ENCODE data around the gene PI4K2B.
"Not testable (repeated sequence)": the region's sequence is repeated elsewhere in the genome, so short reads cannot be mapped to it uniquely, and the experiment has no call there.

Gene PI4K2B

DNA sequence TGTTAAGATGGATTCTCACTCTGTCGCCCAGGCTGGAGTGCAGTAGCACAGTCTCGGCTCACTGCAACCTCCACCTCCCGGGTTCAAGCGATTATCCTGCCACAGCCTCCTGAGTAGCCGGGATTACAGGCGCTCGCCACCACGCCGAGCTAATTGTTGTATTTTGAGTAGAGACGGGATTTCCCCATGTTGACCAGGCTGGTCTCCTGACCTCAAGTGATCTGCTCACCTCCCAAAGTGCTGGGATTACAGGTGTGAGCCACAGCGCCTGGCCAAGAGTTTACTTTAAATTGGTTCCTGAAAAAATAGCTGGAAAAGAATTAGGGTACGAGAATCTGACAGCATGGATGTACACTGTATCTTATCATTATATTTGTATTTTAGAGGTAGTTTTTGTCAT lies 20.0 kb downstream of the PI4K2B start:
- H3K9me3 ChIP-seq (ENCODE audit: control insufficient read depth, insufficient read depth, low read length); H3K9ac ChIP-seq (ENCODE audit: low read depth, low read length); H3K4me1 ChIP-seq (ENCODE audit: insufficient read depth, low read length); H3K36me3 ChIP-seq (ENCODE audit: insufficient read depth, low read length): not testable (repeated sequence)

DNA sequence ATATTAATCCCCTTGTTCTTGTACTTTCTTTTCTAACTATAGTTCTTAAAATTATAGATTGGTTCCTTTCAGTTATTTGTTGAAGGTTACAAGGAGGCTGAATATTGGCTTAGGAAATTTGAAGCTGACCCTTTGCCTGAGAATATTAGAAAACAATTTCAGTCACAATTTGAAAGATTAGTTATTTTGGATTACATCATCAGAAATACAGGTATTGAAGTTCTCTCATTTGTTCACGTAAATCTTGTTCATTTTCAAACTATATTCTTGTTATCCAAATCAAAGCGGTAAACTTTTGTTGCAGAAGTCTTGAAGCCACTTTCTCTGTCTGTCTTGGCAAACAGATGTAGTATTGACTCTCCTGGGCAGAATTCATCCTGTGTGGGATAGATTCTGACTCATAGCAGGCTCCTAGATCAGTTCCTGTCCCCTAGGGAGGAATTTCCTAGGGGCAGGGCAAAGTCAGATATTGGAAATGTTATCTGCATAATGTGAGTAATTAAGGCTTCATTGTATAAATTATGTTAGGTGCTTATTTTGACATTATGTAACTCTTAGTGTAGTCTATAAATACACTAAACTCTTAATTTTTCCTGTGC lies 25.2 kb downstream of the PI4K2B start:
- no peaks in the 10 kb centered on the region for H3K9me3 ChIP-seq (ENCODE audit: control insufficient read depth, insufficient read depth, low read length)
- no peaks in the 10 kb centered on the region for H3K4me1 ChIP-seq (ENCODE audit: insufficient read depth, low read length)
- no peaks in the 10 kb centered on the region for H3K36me3 ChIP-seq (ENCODE audit: insufficient read depth, low read length)
- no peak overlapping the region for H3K9ac ChIP-seq (ENCODE audit: low read depth, low read length)

DNA sequence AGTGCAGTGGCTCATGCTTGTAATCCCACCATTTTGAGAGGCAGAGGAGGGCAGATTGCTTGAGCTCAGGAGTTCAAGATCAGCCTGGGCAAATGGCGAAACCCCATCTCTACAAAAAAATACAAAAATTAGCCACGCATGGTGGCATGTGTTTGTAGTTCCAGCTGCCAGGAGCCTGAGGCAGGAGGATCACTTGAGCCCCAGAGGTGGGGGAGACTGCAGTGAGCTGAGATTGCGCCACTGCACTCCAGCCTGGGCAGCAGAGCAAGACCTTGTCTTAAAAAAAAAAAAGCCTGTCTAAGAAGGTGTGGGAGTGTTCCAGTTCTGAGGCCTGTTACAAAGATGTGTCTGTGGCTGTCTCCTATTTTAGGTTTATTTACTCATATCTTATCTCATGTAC lies 38.0 kb downstream of the PI4K2B start:
- H3K4me1 ChIP-seq (ENCODE audit: insufficient read depth, low read length), result no peaks in the 10 kb centered on the region
- no peaks in the 10 kb centered on the region for H3K36me3 ChIP-seq (ENCODE audit: insufficient read depth, low read length)
- no peaks in the 10 kb centered on the region for H3K9me3 ChIP-seq (ENCODE audit: control insufficient read depth, insufficient read depth, low read length)
- no peak overlapping the region for H3K9ac ChIP-seq (ENCODE audit: low read depth, low read length)

DNA sequence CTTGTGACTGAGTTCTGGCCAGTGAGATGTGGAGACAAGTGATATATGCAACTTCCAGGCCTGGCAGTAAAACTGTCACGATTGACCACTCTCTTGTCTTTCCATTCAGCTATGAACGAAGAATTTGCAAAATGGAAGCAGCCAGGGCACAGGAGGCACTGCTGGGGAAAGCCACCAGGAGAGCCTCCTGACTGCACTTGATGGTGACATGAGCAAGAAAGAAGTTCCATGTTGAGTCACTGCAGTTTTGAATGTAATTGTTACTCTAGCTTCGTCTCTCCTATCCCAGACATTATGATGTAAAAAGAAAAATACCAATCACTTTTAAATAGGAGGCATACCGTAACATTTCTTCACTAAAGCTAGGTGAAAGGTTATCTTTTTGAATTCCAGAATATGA lies 46.4 kb downstream of the PI4K2B start:
- no peak overlapping the region for H3K9ac ChIP-seq (ENCODE audit: low read depth, low read length)
- no peaks in the 10 kb centered on the region for H3K9me3 ChIP-seq (ENCODE audit: control insufficient read depth, insufficient read depth, low read length)
- no peaks in the 10 kb centered on the region for H3K4me1 ChIP-seq (ENCODE audit: insufficient read depth, low read length)
- no peaks in the 10 kb centered on the region for H3K36me3 ChIP-seq (ENCODE audit: insufficient read depth, low read length)

- no peaks in the 10 kb centered on the region for H3K36me3 ChIP-seq (ENCODE audit: insufficient read depth, low read length)
- no peaks in the 10 kb centered on the region for H3K4me1 ChIP-seq (ENCODE audit: insufficient read depth, low read length)
- H3K9ac ChIP-seq (ENCODE audit: low read depth, low read length), result no peak overlapping the region
- no peaks in the 10 kb centered on the region; the same call in 1 of the 2 replicates for H3K9me3 ChIP-seq (ENCODE audit: control insufficient read depth, insufficient read depth, low read length)
Measured at GRCh38 chr4:25283948-25284347, 50.1 kb downstream of the PI4K2B start.

GRCh38 chr4:25284466-25284865 lies 50.6 kb downstream of the PI4K2B start:
- Histone ChIP-seq H3K36me3 (ENCODE audit: insufficient read depth, low read length) (no peaks in the 10 kb centered on the region), H3K9me3 (ENCODE audit: control insufficient read depth, insufficient read depth, low read length) (no peaks in the 10 kb centered on the region; the same call in 1 of the 2 replicates), H3K9ac (ENCODE audit: low read depth, low read length) (no peak overlapping the region), H3K4me1 (ENCODE audit: insufficient read depth, low read length) (no peaks in the 10 kb centered on the region)

GRCh38 chr4:25290490-25291067 lies 56.7 kb downstream of the PI4K2B start:
- no peak overlapping the region for H3K9ac ChIP-seq (ENCODE audit: low read depth, low read length)
- H3K9me3 ChIP-seq (ENCODE audit: control insufficient read depth, insufficient read depth, low read length), result no peaks in the 10 kb centered on the region; the same call in 1 of the 2 replicates
- H3K36me3 ChIP-seq (ENCODE audit: insufficient read depth, low read length), result no peaks in the 10 kb centered on the region
- no peaks in the 10 kb centered on the region for H3K4me1 ChIP-seq (ENCODE audit: insufficient read depth, low read length)

DNA sequence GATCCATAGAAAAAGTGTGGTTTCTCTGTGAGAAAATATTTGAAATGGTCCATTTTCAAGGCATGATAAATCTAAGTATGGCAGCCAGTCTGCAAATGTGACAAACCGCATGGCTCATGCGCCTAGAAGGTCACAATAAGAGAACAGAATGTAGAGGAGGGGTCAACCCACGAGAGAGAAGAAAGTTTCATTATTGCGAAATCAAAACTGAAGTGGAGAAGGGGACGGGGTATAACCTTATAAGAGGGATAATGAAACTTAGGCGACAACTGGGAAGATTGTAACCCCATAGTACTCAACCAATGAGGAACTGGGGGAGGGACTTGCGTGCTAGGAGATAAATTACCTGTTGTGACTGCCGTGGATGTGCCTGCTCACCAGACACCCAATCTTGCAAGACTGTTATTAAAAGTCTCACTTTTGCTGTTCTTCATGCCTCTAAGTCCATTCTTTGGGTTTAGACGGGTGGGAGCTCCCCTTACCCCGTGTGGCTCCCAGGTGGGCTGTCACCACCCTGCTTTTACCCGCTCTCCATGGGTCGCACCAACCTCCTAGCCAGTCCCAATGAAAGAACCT lies 57.4 kb downstream of the PI4K2B start:
- Histone ChIP-seq H3K9ac (ENCODE audit: low read depth, low read length) (no peak overlapping the region), H3K4me1 (ENCODE audit: insufficient read depth, low read length) (no peaks in the 10 kb centered on the region), H3K36me3 (ENCODE audit: insufficient read depth, low read length) (no peaks in the 10 kb centered on the region), H3K9me3 (ENCODE audit: control insufficient read depth, insufficient read depth, low read length) (no peaks in the 10 kb centered on the region; the same call in 1 of the 2 replicates)

- no peaks in the 10 kb centered on the region for H3K9me3 ChIP-seq (ENCODE audit: control insufficient read depth, insufficient read depth, low read length)
- no peak overlapping the region for H3K9ac ChIP-seq (ENCODE audit: low read depth, low read length)
- H3K4me1 ChIP-seq (ENCODE audit: insufficient read depth, low read length), result no peaks in the 10 kb centered on the region
- H3K36me3 ChIP-seq (ENCODE audit: insufficient read depth, low read length), result no peaks in the 10 kb centered on the region
Measured at GRCh38 chr4:25297528-25298242, 63.9 kb downstream of the PI4K2B start.

- Histone ChIP-seq H3K36me3 (ENCODE audit: insufficient read depth, low read length) (no peaks in the 10 kb centered on the region), H3K9me3 (ENCODE audit: control insufficient read depth, insufficient read depth, low read length) (no peaks in the 10 kb centered on the region), H3K4me1 (ENCODE audit: insufficient read depth, low read length) (no peaks in the 10 kb centered on the region), H3K9ac (ENCODE audit: low read depth, low read length) (no peak overlapping the region)
Measured at GRCh38 chr4:25299476-25300203, 65.8 kb downstream of the PI4K2B start.

GRCh38 chr4:25301471-25301870 lies 67.6 kb downstream of the PI4K2B start:
- H3K36me3 ChIP-seq (ENCODE audit: insufficient read depth, low read length), result no peaks in the 10 kb centered on the region
- H3K9me3 ChIP-seq (ENCODE audit: control insufficient read depth, insufficient read depth, low read length), result no peaks in the 10 kb centered on the region
- no peak overlapping the region for H3K9ac ChIP-seq (ENCODE audit: low read depth, low read length)
- H3K4me1 ChIP-seq (ENCODE audit: insufficient read depth, low read length), result no peaks in the 10 kb centered on the region

DNA sequence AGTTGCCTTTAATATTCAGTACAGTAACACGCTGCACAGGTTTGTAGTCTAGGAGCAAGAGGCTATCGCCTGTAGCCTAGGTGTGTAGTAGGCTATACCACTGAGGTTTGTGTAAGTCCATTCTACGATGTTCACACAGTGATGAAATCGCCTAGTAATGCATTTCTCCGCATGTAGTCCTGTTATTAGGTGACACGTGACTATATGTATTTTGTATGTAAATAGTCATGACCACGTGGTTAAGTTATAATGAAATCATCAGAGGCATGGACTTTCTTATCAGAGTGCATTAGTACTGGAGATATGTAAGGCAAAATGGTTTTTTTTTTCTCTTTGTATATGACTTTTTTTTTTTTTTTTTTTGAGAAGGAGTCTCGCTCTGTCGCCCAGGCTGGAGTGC lies 68.8 kb downstream of the PI4K2B start:
- Histone ChIP-seq H3K36me3 (ENCODE audit: insufficient read depth, low read length) (no peaks in the 10 kb centered on the region), H3K9me3 (ENCODE audit: control insufficient read depth, insufficient read depth, low read length) (no peaks in the 10 kb centered on the region), H3K9ac (ENCODE audit: low read depth, low read length) (no peak overlapping the region), H3K4me1 (ENCODE audit: insufficient read depth, low read length) (no peaks in the 10 kb centered on the region)

- no peak overlapping the region for H3K9ac ChIP-seq (ENCODE audit: low read depth, low read length)
- H3K36me3 ChIP-seq (ENCODE audit: insufficient read depth, low read length), result no peaks in the 10 kb centered on the region
- H3K4me1 ChIP-seq (ENCODE audit: insufficient read depth, low read length), result no peaks in the 10 kb centered on the region
- H3K9me3 ChIP-seq (ENCODE audit: control insufficient read depth, insufficient read depth, low read length), result no peaks in the 10 kb centered on the region
Measured at GRCh38 chr4:25303578-25303977, 69.7 kb downstream of the PI4K2B start.

GRCh38 chr4:25306518-25307057 lies 72.8 kb downstream of the PI4K2B start:
- H3K9me3 ChIP-seq (ENCODE audit: control insufficient read depth, insufficient read depth, low read length), result no peaks in the 10 kb centered on the region
- no peaks in the 10 kb centered on the region for H3K4me1 ChIP-seq (ENCODE audit: insufficient read depth, low read length)
- no peaks in the 10 kb centered on the region for H3K36me3 ChIP-seq (ENCODE audit: insufficient read depth, low read length)
- H3K9ac ChIP-seq (ENCODE audit: low read depth, low read length), result no peak overlapping the region

Measured in ES-I3 (cell line).